HT-29 (cell line): ENCODE results near the gene ALOX12B. TPM values are rescaled to one million over a fixed set of nuclear protein-coding genes. Genes with fewer than 3 reads are reported as not detected.
"Not testable (repeated sequence)": the region's sequence is repeated elsewhere in the genome, so short reads cannot be mapped to it uniquely, and the experiment has no call there.

ENCODE experiments used
- DNase-seq: peaks from one replicate; pipeline ENCODE4 v3.0.0-alpha.2; 2015; ENCODE audit warnings: low spot score
- small RNA-seq: library from RNA; depleted of rRNA; stranded (forward); fragments of <200 nt; gene quantifications from one replicate; pipeline ENCODE3, GENCODE V24; 2014
- total RNA-seq: library from RNA; depleted of rRNA; stranded (reverse); fragments of >200 nt; shearing (Covaris generic); gene quantifications from 2 replicates; pipeline ENCODE4 v1.2.3, GENCODE V29; 2014; rRNA removed

ALOX12B gene
- total RNA-seq, 1 experiment from 2014 or later: not detected

DNA sequence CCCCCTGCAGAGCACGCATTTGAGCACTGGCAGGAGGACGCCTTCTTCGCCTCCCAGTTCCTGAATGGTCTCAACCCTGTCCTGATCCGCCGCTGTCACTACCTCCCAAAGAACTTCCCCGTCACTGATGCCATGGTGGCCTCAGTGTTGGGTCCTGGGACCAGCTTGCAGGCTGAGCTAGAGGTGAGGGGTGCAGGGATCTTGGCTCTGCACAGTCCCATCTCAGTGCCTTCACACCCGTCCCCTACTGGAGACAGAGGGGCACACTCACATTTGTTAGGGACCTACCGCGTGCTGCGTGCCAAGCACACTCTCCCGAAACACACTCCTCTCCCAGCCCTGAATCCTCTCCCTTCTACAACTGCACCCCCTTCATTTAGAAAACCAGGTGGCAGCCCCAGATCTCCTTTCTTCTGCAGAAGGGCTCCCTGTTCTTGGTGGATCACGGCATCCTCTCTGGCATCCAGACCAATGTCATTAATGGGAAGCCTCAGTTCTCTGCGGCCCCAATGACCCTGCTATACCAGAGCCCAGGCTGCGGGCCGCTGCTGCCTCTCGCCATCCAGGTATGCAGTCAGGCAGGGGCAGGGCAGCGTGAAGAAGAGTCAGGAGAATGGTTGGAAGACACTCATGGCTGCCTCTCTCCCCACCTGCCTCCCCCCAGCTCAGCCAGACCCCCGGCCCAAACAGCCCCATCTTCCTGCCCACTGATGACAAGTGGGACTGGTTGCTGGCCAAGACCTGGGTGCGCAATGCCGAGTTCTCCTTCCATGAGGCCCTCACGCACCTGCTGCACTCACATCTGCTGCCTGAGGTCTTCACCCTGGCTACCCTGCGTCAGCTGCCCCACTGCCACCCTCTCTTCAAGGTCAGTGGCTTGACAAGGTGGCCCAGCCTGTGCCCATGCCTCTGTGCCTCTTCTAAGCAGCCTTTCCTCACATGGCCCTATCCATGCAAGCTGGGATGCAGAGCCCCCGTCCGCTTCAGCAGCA lies 42.4 kb downstream of the ALOX12B start:
- DNase-seq: no peak

DNA sequence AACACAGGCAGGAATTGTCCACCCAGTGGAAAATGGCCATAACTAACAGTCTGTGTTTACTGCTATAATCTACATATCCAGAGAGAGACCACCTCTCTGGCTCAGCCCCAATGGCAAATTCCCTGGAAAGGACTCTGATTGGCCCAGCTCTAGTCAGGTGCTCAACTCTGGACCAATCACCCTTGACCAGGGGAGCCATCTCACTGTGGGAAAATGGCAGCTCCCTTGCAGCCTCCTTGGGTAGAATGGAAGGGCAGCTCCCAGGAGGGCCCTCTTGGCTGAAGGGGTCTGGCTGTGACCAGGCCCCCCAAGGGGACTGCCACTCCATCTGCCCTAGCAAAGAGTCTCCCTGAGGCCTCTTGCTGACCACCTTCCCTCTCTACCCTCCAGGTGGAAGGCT lies 45.5 kb downstream of the ALOX12B start:
- no peak for DNase-seq

DNA sequence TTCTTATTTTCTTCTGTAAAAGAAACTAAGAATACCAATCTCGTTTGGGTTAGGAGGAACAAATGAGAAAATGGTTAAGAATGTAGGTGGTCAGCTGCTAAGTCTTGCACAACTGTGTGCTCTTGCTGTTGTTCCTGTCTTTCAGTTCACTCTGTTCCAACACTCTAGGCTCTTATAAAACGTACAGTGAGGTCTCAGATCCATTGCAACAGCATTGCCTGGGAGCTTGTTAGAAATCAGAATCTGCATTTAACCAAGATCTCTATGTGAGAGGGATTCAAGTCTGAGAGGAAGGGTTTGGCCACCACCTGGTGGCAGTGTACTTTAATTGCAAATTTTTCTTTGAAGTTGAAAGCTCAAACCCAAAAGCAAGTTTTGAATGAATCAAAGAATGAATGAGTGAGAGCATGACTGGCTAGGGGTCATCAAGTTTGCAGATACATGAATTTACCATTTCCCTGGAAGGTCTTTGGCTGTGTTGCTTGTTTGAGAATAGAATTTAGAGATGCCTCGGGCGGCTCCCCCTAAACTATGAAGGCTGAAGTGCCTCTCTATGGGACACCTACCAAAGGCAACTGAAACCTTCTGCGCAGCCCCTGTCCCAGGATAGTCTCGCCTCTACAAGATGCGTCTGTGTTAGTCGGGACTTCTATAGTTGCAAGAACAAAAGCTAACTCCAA lies 46.1 kb downstream of the ALOX12B start:
- DNase-seq: peak; percentile 61

DNA sequence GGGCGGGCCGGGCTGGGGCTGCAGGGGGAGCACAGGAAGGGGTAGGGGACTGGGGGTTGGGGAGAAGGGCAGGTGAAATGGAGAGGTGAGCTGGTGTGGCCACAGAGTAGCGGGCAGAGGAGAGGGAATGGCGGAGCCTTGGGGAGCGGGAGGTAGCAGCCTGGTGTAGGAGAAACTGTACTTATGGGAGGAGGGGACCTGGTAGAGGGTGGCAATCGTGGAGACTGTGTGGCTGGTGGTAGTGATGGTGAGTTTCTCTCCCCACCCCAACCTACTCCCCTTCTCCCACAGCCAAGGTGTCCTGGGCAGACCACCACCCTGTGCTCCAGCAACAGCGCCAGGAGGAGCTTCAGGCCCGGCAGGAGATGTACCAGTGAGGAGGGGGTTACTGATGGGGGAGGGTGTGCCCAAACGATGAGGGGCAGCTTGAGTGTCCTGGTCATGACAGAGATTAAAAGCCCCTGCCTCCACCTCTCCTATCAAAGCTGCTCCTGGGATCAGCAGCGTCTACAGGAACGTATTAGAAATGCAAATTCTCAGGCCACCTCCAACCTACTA lies 47.8 kb downstream of the ALOX12B start:
- no peak for DNase-seq

DNA sequence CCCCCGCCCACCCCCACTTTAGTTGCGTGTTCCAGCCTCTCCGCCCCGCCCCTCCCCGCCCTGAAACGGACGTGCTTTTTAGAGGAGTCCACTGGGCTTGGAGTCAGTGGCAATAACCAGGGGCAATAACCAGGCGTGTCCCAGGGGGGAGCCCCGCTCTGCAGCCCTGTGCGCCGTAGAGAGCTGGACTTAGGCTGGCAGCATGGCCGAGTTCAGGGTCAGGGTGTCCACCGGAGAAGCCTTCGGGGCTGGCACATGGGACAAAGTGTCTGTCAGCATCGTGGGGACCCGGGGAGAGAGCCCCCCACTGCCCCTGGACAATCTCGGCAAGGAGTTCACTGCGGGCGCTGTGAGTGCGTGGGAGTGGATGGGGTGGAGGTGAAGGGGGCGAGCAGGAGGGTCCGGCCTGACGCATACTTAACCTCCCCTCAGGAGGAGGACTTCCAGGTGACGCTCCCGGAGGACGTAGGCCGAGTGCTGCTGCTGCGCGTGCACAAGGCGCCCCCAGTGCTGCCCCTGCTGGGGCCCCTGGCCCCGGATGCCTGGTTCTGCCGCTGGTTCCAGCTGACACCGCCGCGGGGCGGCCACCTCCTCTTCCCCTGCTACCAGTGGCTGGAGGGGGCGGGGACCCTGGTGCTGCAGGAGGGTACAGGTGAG lies 48.4 kb downstream of the ALOX12B start, which contains the start of gene ALOX15B:
Gene ALOX15B (plus strand): TSS at position 106 of the 657 bp plus-strand sequence. CDS start 97 bp downstream, at position 203.
- DNase-seq: no peak

DNA sequence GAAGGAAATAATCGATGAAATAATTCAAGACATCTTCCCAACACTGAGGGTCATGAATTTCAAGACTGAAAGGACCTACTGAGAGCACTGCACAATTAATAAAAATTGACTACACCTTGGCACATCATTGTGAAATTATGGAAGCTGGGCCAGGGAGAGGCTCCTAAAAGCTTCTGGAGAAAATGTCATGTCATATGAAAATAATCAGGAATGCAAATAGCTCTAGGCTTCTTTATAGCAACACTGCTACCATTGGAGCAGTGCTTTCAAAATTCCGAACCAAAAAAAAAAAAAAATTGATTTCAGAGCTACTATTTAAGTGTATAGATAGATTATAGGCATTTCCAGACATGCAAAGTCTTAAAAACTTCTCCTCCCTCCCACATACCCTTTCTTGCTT lies 55.1 kb downstream of the ALOX12B start:
- no peak for DNase-seq

DNA sequence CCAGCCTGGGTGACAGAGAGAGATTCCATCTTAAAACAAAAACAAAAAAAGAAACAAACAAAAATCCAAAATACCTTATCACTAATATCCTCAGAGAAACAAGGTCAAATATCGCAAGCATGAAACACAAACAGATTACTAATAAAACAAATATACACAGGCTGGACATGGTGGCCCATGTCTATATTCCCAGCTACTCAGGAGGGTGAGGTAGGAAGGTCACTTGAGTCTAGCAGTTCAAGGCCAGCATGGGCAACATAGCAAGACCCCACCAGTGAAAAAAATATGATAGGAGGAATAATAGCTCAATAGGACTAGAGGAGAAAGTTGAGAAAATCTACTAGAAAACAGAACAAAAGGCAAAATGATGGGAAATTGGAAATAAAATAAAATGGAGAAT lies 55.6 kb downstream of the ALOX12B start:
- no peak for DNase-seq

DNA sequence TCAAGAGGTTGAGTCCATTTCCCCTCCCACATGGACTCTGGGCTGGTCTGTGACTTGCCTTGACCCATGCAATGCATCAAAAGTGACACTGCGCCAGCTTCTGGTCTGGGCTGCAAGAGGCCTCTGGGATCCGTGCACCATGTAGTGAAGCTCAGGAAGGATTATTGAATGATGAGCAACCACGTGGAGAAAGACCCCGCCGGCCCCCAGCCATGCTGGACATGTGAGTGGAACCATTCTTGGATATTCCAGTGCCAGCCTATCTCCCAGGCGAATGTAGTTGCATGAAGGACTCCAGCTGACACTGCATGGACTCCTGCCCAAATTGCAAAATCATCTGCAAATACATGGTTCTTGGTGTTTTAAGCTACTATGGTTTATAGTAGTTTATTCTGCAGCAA lies 56.3 kb downstream of the ALOX12B start:
- DNase-seq: no peak

DNA sequence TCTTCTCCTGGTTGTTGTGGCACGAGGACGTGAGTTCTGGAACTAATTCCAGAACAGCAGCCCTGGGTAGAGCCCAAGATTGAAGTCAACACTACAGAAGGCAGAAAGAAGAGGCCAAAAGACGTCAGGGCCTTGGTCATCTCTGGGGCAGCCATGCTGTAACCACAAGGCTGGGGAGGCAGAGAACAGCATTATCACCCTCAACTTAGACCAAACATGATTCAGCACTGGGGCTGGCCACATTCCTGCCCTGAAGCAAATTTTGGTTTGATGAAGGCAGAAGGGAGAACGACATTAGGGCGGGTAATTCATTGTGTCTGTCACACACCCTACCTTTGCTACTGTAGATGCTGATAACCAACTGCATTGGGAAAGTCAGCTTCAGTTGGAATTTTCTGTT lies 58.4 kb downstream of the ALOX12B start:
- no peak for DNase-seq

DNA sequence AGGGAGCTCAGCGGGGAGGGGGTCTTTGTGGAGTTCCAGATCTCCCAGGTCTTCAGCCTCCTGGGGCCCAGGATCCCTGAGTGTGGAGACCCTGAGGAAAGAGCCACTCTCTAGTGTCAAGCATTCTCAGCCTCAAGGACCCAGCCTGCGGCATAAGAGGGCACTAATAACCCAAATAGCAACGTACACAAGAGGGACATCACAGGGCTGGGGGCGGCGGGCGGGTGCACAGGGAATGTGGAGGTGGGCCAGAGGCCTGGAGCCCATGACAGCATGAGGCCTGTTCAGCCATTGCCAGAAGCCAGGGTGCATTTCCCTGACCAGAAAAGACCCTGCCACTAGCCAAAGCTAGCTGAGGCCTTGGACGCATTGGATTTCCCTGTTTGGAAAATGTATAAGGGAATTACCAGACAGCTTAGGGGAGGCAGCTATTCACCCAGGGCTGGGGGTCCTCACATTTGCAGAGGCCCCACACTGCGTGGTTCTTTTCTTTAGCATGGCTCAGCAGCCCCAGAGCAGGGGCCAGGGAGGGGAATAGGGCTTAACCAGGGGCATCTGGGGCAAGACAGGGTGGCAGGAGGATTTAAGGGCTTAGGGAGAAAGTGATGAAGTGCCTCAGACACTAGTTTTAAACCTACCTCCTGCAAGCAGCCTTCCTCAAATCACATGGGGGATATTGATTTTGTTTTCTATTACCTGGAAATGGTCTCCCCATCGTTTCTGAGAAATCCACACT lies 62.2 kb downstream of the ALOX12B start:
- DNase-seq: no peak

DNA sequence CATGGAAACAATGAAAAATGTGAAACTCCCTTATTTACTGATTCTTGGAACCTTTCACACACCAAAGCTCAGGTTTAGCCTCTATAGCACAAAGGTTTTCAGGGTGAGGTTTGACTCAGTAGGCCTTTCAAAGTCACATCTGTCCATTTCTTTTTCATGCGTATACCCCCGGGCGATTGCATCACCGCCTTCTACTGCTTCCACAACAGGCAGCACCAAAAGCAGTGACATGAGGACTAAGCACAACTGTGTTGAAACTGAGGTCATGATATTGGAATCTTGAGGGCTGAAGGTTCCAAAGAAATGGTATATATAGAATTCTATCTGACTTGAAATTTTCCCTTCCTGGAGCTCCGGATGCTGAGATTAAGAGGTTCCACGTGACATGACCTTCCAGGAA lies 63.4 kb downstream of the ALOX12B start:
- DNase-seq: not testable (repeated sequence)

Small RNA genes within 50 kb of the gene (small RNA-seq; reads per million reads assigned to genes)
- not detected for gene MIR4314

Other genes with a start within 250 kb of the ALOX12B start
- gene TMEM88, start 232.7 kb downstream of the ALOX12B start, total RNA-seq: 0.43 and 0.50 TPM in 2 replicates
- gene NAA38, start 230.2 kb downstream of the ALOX12B start, total RNA-seq: 71.8 and 89.4 TPM in 2 replicates
- 8.4 and 10.7 TPM in 2 replicates for gene CYB5D1, start 229.7 kb downstream of the ALOX12B start, total RNA-seq
- gene CHD3, start 198.9 kb downstream of the ALOX12B start, total RNA-seq: 52.8 and 54.3 TPM in 2 replicates
- gene RNF227, start 171.4 kb downstream of the ALOX12B start, total RNA-seq: 0.81 and 1.1 TPM in 2 replicates
- 0.74 and 1.4 TPM in 2 replicates for gene KCNAB3, start 157.9 kb downstream of the ALOX12B start, total RNA-seq
- gene TRAPPC1, start 155.8 kb downstream of the ALOX12B start, total RNA-seq: 22.0 and 24.5 TPM in 2 replicates
- gene CNTROB, start 155.5 kb downstream of the ALOX12B start, total RNA-seq: 17.3 and 24.4 TPM in 2 replicates
- 0.03 TPM in 1 of 2 replicates, not detected in the other for gene GUCY2D, start 85.1 kb downstream of the ALOX12B start, total RNA-seq
- gene ALOX15B, start 48.7 kb downstream of the ALOX12B start, total RNA-seq: not detected in 2 replicates
- gene ALOXE3, start 30.8 kb upstream of the ALOX12B start, total RNA-seq: not detected in 2 replicates
- 0.61 and 0.76 TPM in 2 replicates for gene HES7, start 36.4 kb upstream of the ALOX12B start, total RNA-seq
- gene PER1, start 64.7 kb upstream of the ALOX12B start, total RNA-seq: 37.1 and 43.5 TPM in 2 replicates
- gene VAMP2, start 75.2 kb upstream of the ALOX12B start, total RNA-seq: 4.9 and 5.8 TPM in 2 replicates
- 12.6 and 14.5 TPM in 2 replicates for gene TMEM107, start 88.7 kb upstream of the ALOX12B start, total RNA-seq
- gene BORCS6, start 102.5 kb upstream of the ALOX12B start, total RNA-seq: 12.4 and 12.8 TPM in 2 replicates
- gene AURKB, start 122.9 kb upstream of the ALOX12B start, total RNA-seq: 75.0 and 84.9 TPM in 2 replicates
- gene CTC1, start 160.3 kb upstream of the ALOX12B start, total RNA-seq: 5.9 and 17.7 TPM in 2 replicates
- 45.4 and 51.3 TPM in 2 replicates for gene PFAS, start 161.6 kb upstream of the ALOX12B start, total RNA-seq
- 13.9 and 18.4 TPM in 2 replicates for gene RANGRF, start 201.0 kb upstream of the ALOX12B start, total RNA-seq
- gene SLC25A35, start 207.7 kb upstream of the ALOX12B start, total RNA-seq: 1.7 and 2.4 TPM in 2 replicates
- gene ARHGEF15, start 222.5 kb upstream of the ALOX12B start, total RNA-seq: not detected in 2 replicates